GM23338 (cell line): ENCODE data around the gene SART1. TPM values are rescaled to one million over a fixed set of nuclear protein-coding genes. Genes with fewer than 3 reads are reported as not detected.

Source experiments
- ATAC-seq: fragments of 200-7000 bp; cut with Tn5 transposase; 3 replicates; pipeline ENCODE4 v1.9.1; 2020
- DNase-seq: peaks from one replicate; pipeline ENCODE4 v3.0.0-alpha.2; 2015; ENCODE audit warnings: low spot score
- H2AFZ ChIP-seq: fragments of 200-600 bp; sonication (generic); 2 replicates; pipeline ENCODE4 v1.8.0; 2016; ENCODE audit warnings: antibody characterized with exemption, mild to moderate bottlenecking, moderate library complexity
- H3F3A ChIP-seq: fragments of 200-600 bp; sonication (generic); replicated peaks from 2 replicates; pipeline ENCODE4 v1.8.0; 2017; ENCODE audit warnings: antibody characterized with exemption, mixed run types, low read depth
- H3K27ac ChIP-seq: fragments of 200-600 bp; sonication (generic); 2 replicates; pipeline ENCODE4 v1.6.1; 2016; ENCODE audit warnings: low read depth
- H3K27me3 ChIP-seq: fragments of 200-600 bp; sonication (generic); 2 replicates; pipeline ENCODE4 v1.8.0; 2016; ENCODE audit warnings: mild to moderate bottlenecking, mixed run types, moderate library complexity; ENCODE audit not compliant: insufficient read depth
- H3K36me3 ChIP-seq: fragments of 200-600 bp; sonication (generic); 2 replicates; pipeline ENCODE4 v1.8.0; 2016; ENCODE audit warnings: mild to moderate bottlenecking; ENCODE audit not compliant: insufficient read depth
- H3K4me1 ChIP-seq: fragments of 200-600 bp; sonication (generic); 2 replicates; pipeline ENCODE4 v1.8.0; 2016; ENCODE audit warnings: mild to moderate bottlenecking, moderate library complexity; ENCODE audit not compliant: insufficient read depth
- H3K4me2 ChIP-seq: fragments of 200-600 bp; sonication (generic); 2 replicates; pipeline ENCODE4 v1.7.1; 2017; ENCODE audit warnings: mixed run types
- H3K4me3 ChIP-seq: fragments of 200-600 bp; sonication (generic); 2 replicates; pipeline ENCODE4 v1.6.1; 2016; ENCODE audit warnings: mixed run types
- H3K79me2 ChIP-seq: fragments of 200-600 bp; sonication (generic); replicated peaks from 2 replicates; pipeline ENCODE4 v1.8.0; 2017; ENCODE audit warnings: mild to moderate bottlenecking; ENCODE audit not compliant: insufficient read depth
- H3K9me2 ChIP-seq: fragments of 200-600 bp; sonication (generic); 2 replicates; pipeline ENCODE4 v1.8.0; 2017; ENCODE audit not compliant: insufficient read depth
- H4K20me1 ChIP-seq: fragments of 200-600 bp; sonication (generic); replicated peaks from 2 replicates; pipeline ENCODE4 v1.8.0; 2017; ENCODE audit warnings: mild to moderate bottlenecking; ENCODE audit not compliant: insufficient read depth
- H3K27ac Mint-ChIP-seq: 2 replicates; pipeline ENCODE4 v1.8.0; 2020; ENCODE audit warnings: inconsistent platforms, mild to moderate bottlenecking, moderate library complexity, mixed read lengths
- H3K27me3 Mint-ChIP-seq: 3 replicates; pipeline ENCODE4 v1.8.0; 2022; ENCODE audit warnings: low read depth, mild to moderate bottlenecking, moderate library complexity, mixed read lengths, inconsistent platforms; ENCODE audit not compliant: insufficient read depth, poor library complexity
- H3K36me3 Mint-ChIP-seq: 3 replicates; pipeline ENCODE4 v1.8.0; 2021; ENCODE audit warnings: low read depth, mild to moderate bottlenecking, inconsistent platforms, moderate library complexity, mixed read lengths
- H3K4me1 Mint-ChIP-seq: 3 replicates; pipeline ENCODE4 v1.8.0; 2020; ENCODE audit warnings: mild to moderate bottlenecking, inconsistent platforms, mixed read lengths
- H3K4me3 Mint-ChIP-seq: 3 replicates; pipeline ENCODE4 v1.8.0; 2021; ENCODE audit warnings: moderate library complexity, mild to moderate bottlenecking, inconsistent platforms, mixed read lengths
- H3K9me3 Mint-ChIP-seq: 3 replicates; pipeline ENCODE4 v1.8.0; 2020; ENCODE audit warnings: moderate library complexity, mild to moderate bottlenecking, inconsistent platforms, mixed read lengths
- CREB1 ChIP-seq: fragments of 250-450 bp; sonication (Bioruptor Pico); IDR thresholded peaks from 2 replicates; pipeline ENCODE4 v1.5.0; 2020; ENCODE audit warnings: low read depth, mild to moderate bottlenecking, moderate library complexity
- CTCF ChIP-seq, 2 experiments: fragments of 200-600 bp in 1 of 2; sonication (generic) in 1 of 2; conservative IDR thresholded peaks; 2 replicates each; pipeline versions ENCODE4 v1.5.1 to v1.6.1; 2016 to 2017; ENCODE audit warnings: antibody characterized with exemption in 2 of 2, low read depth in 2 of 2, mild to moderate bottlenecking in 2 of 2, moderate library complexity in 1 of 2
- EZH2 ChIP-seq: fragments of 200-600 bp; sonication (generic); IDR thresholded peaks from one replicate; pipeline ENCODE4 v1.8.0; 2017; ENCODE audit warnings: antibody characterized with exemption, mild to moderate bottlenecking, low read depth; ENCODE audit not compliant: unreplicated experiment
- EZH2phosphoT487 ChIP-seq: fragments of 200-600 bp; sonication (generic); IDR thresholded peaks from one replicate; pipeline ENCODE4 v1.8.1; 2018; ENCODE audit warnings: antibody characterized with exemption; ENCODE audit not compliant: unreplicated experiment
- JUNB ChIP-seq: IDR thresholded peaks from one replicate; pipeline ENCODE4 v1.6.1; 2016; ENCODE audit warnings: antibody characterized with exemption; ENCODE audit not compliant: unreplicated experiment
- POLR2AphosphoS5 ChIP-seq: IDR thresholded peaks from 2 replicates; pipeline ENCODE4 v1.6.1; 2016; ENCODE audit warnings: antibody characterized with exemption, low read depth
- REST ChIP-seq: IDR thresholded peaks from one replicate; pipeline ENCODE4 v1.6.1; 2018; ENCODE audit warnings: antibody characterized with exemption; ENCODE audit not compliant: unreplicated experiment
- STAT1 ChIP-seq: IDR thresholded peaks from one replicate; pipeline ENCODE4 v1.6.1; 2016; ENCODE audit warnings: antibody characterized with exemption; ENCODE audit not compliant: unreplicated experiment
- ZNF114 ChIP-seq: fragments of 250-450 bp; sonication (Bioruptor Pico); IDR thresholded peaks from 2 replicates; pipeline ENCODE4 v1.5.0; 2020; ENCODE audit warnings: mild to moderate bottlenecking, moderate library complexity
- ZNF331 ChIP-seq: fragments of 250-450 bp; sonication (Bioruptor Pico); IDR thresholded peaks from 2 replicates; pipeline ENCODE4 v1.5.0; 2020; ENCODE audit warnings: low read depth, mild to moderate bottlenecking, moderate library complexity
- polyA plus RNA-seq: library from polyadenylated mRNA; unstranded; fragments of >200 nt; fragmentation: Nextera tagmentation; extraction: Ambion mirVana; gene quantifications from 2 replicates; pipeline ENCODE4 v1.2.1, GENCODE V29; 2016
- total RNA-seq: library from RNA; depleted of rRNA; stranded (reverse); fragments of >200 nt; shearing (Covaris generic); gene quantifications from 2 replicates; pipeline ENCODE4 v1.2.3, GENCODE V29; 2014
- TF ChIP-seq, protein P1 (sequence below): IDR thresholded peaks from 2 replicates; pipeline ENCODE4 v1.6.1; 2016; ENCODE audit warnings: antibody characterized with exemption

SART1 gene
- total and polyA plus RNA-seq, 2 experiments from 2014 or later = 43.9 to 91.0 TPM

- no peak for ATAC-seq
- no peaks in the 10 kb centered on the region for H3K36me3 Mint-ChIP-seq
- Histone ChIP-seq H3F3A (no peaks in the 10 kb centered on the region), H3K27ac (no peak overlapping the region), H3K36me3 (no peaks in the 10 kb centered on the region), H3K4me1 (no peaks in the 10 kb centered on the region), H3K4me3 (no peak overlapping the region), H3K9me2 (no peaks in the 10 kb centered on the region), H3K27me3 (no peaks in the 10 kb centered on the region), H2AFZ (peak overlapping the region; percentile 48; the same call in 1 of the 2 replicates), H3K79me2 (no peaks in the 10 kb centered on the region), H3K4me2 (no peak overlapping the region), H4K20me1 (no peaks in the 10 kb centered on the region)
- no peak overlapping the region for H3K27ac Mint-ChIP-seq
- no peak for DNase-seq
- H3K4me3 Mint-ChIP-seq = no peak overlapping the region
- H3K4me1 Mint-ChIP-seq = peaks cover 8% of the 10 kb centered on the region; the same call in 2 of the 3 replicates
- peaks cover 11% of the 10 kb centered on the region for H3K27me3 Mint-ChIP-seq
- TF ChIP-seq POLR2AphosphoS5 (no peak), CTCF (conservative IDR thresholded peaks at IDR 0.05; ENCODE audit: low read depth in 2 of 2) (no peak), EZH2phosphoT487 (no peak), REST (no peak), EZH2 (no peak)
- TF ChIP-seq, protein P1, sequence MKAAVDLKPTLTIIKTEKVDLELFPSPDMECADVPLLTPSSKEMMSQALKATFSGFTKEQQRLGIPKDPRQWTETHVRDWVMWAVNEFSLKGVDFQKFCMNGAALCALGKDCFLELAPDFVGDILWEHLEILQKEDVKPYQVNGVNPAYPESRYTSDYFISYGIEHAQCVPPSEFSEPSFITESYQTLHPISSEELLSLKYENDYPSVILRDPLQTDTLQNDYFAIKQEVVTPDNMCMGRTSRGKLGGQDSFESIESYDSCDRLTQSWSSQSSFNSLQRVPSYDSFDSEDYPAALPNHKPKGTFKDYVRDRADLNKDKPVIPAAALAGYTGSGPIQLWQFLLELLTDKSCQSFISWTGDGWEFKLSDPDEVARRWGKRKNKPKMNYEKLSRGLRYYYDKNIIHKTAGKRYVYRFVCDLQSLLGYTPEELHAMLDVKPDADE = no peak
- H3K9me3 Mint-ChIP-seq = no peaks in the 10 kb centered on the region
These were observed 23.8 kb upstream of the SART1 start for GRCh38 chr11:65937766-65938165.

DNA sequence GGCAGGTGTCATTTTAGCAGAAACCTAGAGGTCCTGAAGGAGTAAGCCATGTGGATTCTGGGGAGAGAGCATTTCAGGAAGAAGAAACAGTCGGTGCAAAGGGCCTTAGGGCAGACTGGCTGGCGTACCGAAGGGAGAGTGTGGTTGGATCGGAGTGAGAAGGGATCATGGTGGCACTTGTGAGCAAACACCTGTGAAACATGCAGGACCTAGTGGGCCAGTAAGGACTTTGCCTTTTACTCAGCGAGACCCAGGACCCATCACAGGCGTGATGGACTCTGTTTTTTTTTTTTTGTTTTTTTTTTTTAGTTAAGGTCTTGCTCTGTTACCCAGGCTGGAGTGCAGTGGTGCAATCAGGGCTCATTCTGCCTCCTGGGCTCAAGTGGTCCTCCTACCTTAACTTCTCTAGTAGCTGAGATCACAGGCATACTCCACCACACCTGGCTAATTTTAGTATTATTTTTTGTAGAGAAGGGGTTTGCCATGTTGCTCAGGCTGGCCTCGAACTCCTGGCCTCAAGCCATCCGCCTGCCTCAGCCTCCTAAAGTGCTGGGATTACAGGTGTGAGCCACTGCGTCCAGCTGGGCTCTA lies 19.7 kb upstream of the SART1 start:
- H3K36me3 ChIP-seq = no peaks in the 10 kb centered on the region
- ATAC-seq (no peak), DNase-seq (no peak)
- H2AFZ ChIP-seq = no peak overlapping the region; the same call in 1 of the 2 replicates
- no peaks in the 10 kb centered on the region for H3K9me3 Mint-ChIP-seq
- no peaks in the 10 kb centered on the region for H3K27me3 ChIP-seq
- peaks cover 29% of the 10 kb centered on the region; the same call in 2 of the 3 replicates for H3K4me1 Mint-ChIP-seq
- H3K79me2 ChIP-seq = no peaks in the 10 kb centered on the region
- peaks cover 17% of the 10 kb centered on the region for H3K4me1 ChIP-seq
- no peaks in the 10 kb centered on the region for H4K20me1 ChIP-seq
- H3K4me2 ChIP-seq = no peak overlapping the region
- H3K9me2 ChIP-seq = no peaks in the 10 kb centered on the region
- H3K36me3 Mint-ChIP-seq = no peaks in the 10 kb centered on the region
- H3K4me3 Mint-ChIP-seq = no peak overlapping the region
- H3K4me3 ChIP-seq = no peak overlapping the region
- no peak overlapping the region for H3K27ac ChIP-seq
- H3K27me3 Mint-ChIP-seq = peaks cover 18% of the 10 kb centered on the region
- peaks cover 4% of the 10 kb centered on the region; the same call in 1 of the 2 replicates for H3F3A ChIP-seq
- no peak overlapping the region for H3K27ac Mint-ChIP-seq
- TF ChIP-seq CTCF (conservative IDR thresholded peaks at IDR 0.05; ENCODE audit: low read depth in 2 of 2) = no peak
- TF ChIP-seq JUNB = no peak
- no peak for TF ChIP-seq STAT1
- TF ChIP-seq, protein P1 = no peak
- TF ChIP-seq EZH2 = no peak
- TF ChIP-seq ZNF114 = no peak
- no peak for TF ChIP-seq POLR2AphosphoS5
- TF ChIP-seq CREB1 (CRISPR knock-in tag) = no peak
- no peak for TF ChIP-seq ZNF331 (CRISPR knock-in tag)
